ENCODE measurements around the gene HSDL2. TPM values are rescaled to one million over a fixed set of nuclear protein-coding genes. Genes with fewer than 3 reads are reported as not detected.

The HSDL2 gene
- total and polyA plus RNA-seq, 10 of the 15 experiments (the other 5 are each of a cell fraction or from before 2014, with no cell fraction given) = 20.9 to 46.1 (median 27.0) TPM

DNA sequence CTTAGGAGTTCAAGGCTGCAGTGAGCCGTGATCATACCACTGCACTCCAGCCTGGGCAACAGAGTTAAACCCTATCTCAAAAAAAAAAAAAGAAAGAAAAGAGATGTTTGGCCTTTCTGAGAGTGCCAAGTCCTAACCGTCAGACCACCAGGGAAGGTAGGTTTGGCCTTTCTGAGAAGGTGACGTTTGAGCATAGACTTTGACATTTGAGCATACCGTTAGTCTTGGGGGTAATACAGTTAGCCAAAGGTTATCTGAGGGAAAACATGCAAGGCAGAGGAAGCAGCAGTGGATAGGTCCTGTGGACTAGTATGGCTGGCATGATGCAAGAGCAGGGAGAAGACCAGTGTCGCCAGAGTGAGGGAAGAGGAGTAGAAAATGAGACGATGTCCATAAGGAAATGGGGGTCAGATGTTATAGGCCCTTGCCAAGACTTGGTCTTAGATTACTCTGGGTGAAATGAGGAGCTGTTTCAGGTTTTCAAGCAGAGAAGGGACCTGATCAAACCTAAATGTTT, 50.2 kb downstream of the HSDL2 start:
- RAD21 ChIA-PET (ENCODE audit: unreplicated experiment) = no interaction called here
- Histone ChIP-seq H3K4me1 (ENCODE audit: control insufficient read depth, insufficient read depth, low read length) (no peaks in the 10 kb centered on the region), H3K36me3 (ENCODE audit: control insufficient read depth in 2 of 2, insufficient read depth in 2 of 2, low read length in 1 of 2) (0 out of 4 replicates have a peak, but pooled peaks cover 0 to 2% of the 10 kb centered on the region in 2 experiments), H3K4me3 (no peak overlapping the region), H3K9ac (ENCODE audit: control insufficient read depth, insufficient read depth, low read length) (no peak overlapping the region), H4K20me1 (ENCODE audit: control insufficient read depth, insufficient read depth) (no peaks in the 10 kb centered on the region), H3K27me3 (replicated peaks in 1 of 2; ENCODE audit: control insufficient read depth in 2 of 2, insufficient read depth in 2 of 2, low read length in 1 of 2) (no peaks in the 10 kb centered on the region), H3K79me2 (ENCODE audit: control insufficient read depth, insufficient read depth, low read length) (no peaks in the 10 kb centered on the region), H3K4me2 (ENCODE audit: control insufficient read depth, insufficient read depth) (no peak overlapping the region), H3K27ac (ENCODE audit: control insufficient read depth, insufficient read depth) (no peak overlapping the region), H3K9me3 (replicated peaks; ENCODE audit: control insufficient read depth, insufficient read depth, low read length) (no peaks in the 10 kb centered on the region), H2AFZ (ENCODE audit: control insufficient read depth, low read depth, low read length) (no peak overlapping the region)
- FAIRE-seq = no peak
- CTCF ChIA-PET = no interaction called here
- POLR2A ChIA-PET = no interaction called here
- in situ Hi-C loops (cut with MboI) (no loop called here), intact Hi-C loops (cut with micrococcal nuclease; ENCODE audit: unreplicated experiment) (loop anchor here (10.0 kb wide), 1 partner anchor 55 kb away; no protein-coding TSS in a partner anchor)
- no peak for DNase-seq (ENCODE audit: low read depth, low spot score)
- no TSS peak for BruUV-seq (replicated peaks)
- SMC1A ChIA-PET (ENCODE audit: uncharacterized antibody, unreplicated experiment) = no interaction called here
- no peak for ATAC-seq
- WGBS (ENCODE audit: insufficient coverage, insufficient replicate concordance, low lambda C conversion rate, missing lambda C conversion rate) = 94% methylated on average over 5 of the region's 6 CpGs
- TF ChIP-seq FOXK2 (IDR thresholded peaks at IDR 0.05) (no peak), ATF7 (IDR thresholded peaks at IDR 0.05; ENCODE audit: low read depth) (no peak), CUX1 (IDR thresholded peaks at IDR 0.05; ENCODE audit: insufficient replicate concordance, low read depth, low read length) (no peak), RBBP5 (conservative IDR thresholded peaks at IDR 0.05) (no peak), BHLHE40 (IDR thresholded peaks at IDR 0.05; ENCODE audit: borderline replicate concordance in 1 of 2, low read depth in 2 of 2, low read length in 1 of 2) (no peak), POLR2A (IDR thresholded peaks at IDR 0.05; ENCODE audit: low read depth, low read length) (no peak), JUND (IDR thresholded peaks at IDR 0.05; ENCODE audit: low read depth, low read length) (no peak), NR2C1 (IDR thresholded peaks at IDR 0.05) (no peak)
- TF ChIP-seq, protein P1, sequence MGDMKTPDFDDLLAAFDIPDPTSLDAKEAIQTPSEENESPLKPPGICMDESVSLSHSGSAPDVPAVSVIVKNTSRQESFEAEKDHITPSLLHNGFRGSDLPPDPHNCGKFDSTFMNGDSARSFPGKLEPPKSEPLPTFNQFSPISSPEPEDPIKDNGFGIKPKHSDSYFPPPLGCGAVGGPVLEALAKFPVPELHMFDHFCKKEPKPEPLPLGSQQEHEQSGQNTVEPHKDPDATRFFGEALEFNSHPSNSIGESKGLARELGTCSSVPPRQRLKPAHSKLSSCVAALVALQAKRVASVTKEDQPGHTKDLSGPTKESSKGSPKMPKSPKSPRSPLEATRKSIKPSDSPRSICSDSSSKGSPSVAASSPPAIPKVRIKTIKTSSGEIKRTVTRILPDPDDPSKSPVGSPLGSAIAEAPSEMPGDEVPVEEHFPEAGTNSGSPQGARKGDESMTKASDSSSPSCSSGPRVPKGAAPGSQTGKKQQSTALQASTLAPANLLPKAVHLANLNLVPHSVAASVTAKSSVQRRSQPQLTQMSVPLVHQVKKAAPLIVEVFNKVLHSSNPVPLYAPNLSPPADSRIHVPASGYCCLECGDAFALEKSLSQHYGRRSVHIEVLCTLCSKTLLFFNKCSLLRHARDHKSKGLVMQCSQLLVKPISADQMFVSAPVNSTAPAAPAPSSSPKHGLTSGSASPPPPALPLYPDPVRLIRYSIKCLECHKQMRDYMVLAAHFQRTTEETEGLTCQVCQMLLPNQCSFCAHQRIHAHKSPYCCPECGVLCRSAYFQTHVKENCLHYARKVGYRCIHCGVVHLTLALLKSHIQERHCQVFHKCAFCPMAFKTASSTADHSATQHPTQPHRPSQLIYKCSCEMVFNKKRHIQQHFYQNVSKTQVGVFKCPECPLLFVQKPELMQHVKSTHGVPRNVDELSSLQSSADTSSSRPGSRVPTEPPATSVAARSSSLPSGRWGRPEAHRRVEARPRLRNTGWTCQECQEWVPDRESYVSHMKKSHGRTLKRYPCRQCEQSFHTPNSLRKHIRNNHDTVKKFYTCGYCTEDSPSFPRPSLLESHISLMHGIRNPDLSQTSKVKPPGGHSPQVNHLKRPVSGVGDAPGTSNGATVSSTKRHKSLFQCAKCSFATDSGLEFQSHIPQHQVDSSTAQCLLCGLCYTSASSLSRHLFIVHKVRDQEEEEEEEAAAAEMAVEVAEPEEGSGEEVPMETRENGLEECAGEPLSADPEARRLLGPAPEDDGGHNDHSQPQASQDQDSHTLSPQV (IDR thresholded peaks at IDR 0.05) = no peak
- TF ChIP-seq, protein P2, sequence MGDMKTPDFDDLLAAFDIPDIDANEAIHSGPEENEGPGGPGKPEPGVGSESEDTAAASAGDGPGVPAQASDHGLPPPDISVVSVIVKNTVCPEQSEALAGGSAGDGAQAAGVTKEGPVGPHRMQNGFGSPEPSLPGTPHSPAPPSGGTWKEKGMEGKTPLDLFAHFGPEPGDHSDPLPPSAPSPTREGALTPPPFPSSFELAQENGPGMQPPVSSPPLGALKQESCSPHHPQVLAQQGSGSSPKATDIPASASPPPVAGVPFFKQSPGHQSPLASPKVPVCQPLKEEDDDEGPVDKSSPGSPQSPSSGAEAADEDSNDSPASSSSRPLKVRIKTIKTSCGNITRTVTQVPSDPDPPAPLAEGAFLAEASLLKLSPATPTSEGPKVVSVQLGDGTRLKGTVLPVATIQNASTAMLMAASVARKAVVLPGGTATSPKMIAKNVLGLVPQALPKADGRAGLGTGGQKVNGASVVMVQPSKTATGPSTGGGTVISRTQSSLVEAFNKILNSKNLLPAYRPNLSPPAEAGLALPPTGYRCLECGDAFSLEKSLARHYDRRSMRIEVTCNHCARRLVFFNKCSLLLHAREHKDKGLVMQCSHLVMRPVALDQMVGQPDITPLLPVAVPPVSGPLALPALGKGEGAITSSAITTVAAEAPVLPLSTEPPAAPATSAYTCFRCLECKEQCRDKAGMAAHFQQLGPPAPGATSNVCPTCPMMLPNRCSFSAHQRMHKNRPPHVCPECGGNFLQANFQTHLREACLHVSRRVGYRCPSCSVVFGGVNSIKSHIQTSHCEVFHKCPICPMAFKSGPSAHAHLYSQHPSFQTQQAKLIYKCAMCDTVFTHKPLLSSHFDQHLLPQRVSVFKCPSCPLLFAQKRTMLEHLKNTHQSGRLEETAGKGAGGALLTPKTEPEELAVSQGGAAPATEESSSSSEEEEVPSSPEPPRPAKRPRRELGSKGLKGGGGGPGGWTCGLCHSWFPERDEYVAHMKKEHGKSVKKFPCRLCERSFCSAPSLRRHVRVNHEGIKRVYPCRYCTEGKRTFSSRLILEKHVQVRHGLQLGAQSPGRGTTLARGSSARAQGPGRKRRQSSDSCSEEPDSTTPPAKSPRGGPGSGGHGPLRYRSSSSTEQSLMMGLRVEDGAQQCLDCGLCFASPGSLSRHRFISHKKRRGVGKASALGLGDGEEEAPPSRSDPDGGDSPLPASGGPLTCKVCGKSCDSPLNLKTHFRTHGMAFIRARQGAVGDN (IDR thresholded peaks at IDR 0.05) = no peak
